Measurements from ENCODE around the gene FAM240B. TPM values are rescaled to one million over a fixed set of nuclear protein-coding genes. Genes with fewer than 3 reads are reported as not detected.

FAM240B gene
- total and polyA plus RNA-seq, 2 of the 13 experiments (the other 11 are each of a cell fraction or from before 2014, with no cell fraction given), result not detected

GRCh38 chr9:38687992-38688391 lies 31.9 kb downstream of the FAM240B start (continued):
- TF ChIP-seq ZBTB25 (CRISPR knock-in tag; IDR thresholded peaks at IDR 0.05) (no peak), SRSF1 (optimal IDR thresholded peaks at IDR 0.05; ENCODE audit: low read depth, low read length) (no peak), ZNF510 (CRISPR knock-in tag; IDR thresholded peaks at IDR 0.05; ENCODE audit: low read depth) (no peak), CCAR2 (optimal IDR thresholded peaks at IDR 0.05; ENCODE audit: low read depth, low read length) (no peak)

- no peaks in the 10 kb centered on the region for H4K20me1 ChIP-seq (ENCODE audit: insufficient read depth, low read length)
- no peaks in the 10 kb centered on the region for H3K36me3 ChIP-seq (replicated peaks in 1 of 2; ENCODE audit: control insufficient read depth in 1 of 2, insufficient read depth in 2 of 2, low read length in 2 of 2)
- intact Hi-C loops (cut with micrococcal nuclease; ENCODE audit: unreplicated experiment) (no loop called here), in situ Hi-C loops (cut with HindIII; ENCODE audit: extremely low pct_ligation_motif_present, low pct_unique_long_range_greater_than_20kb) (no loop called here)
- no peaks in the 10 kb centered on the region for H3K79me2 ChIP-seq (ENCODE audit: insufficient read depth, low read length)
- peaks cover 0 to 49% of the 10 kb centered on the region in 2 experiments for H3K27me3 ChIP-seq (ENCODE audit: control insufficient read depth in 1 of 2, insufficient read depth in 2 of 2, low read length in 2 of 2)
- peaks cover 7% of the 10 kb centered on the region for H3K4me1 ChIP-seq (ENCODE audit: insufficient read depth, low read length)
- no peak overlapping the region for H3K9ac ChIP-seq (ENCODE audit: insufficient read depth, low read depth, low read length)
- H3K4me2 ChIP-seq (ENCODE audit: low read depth, low read length), result peak overlapping the region; percentile 64
- FAIRE-seq, result no peak
- no TSS peak for BruUV-seq (replicated peaks)
- peak; percentile 14 for DNase-seq (ENCODE audit: low spot score)
- WGBS (ENCODE audit: low lambda C conversion rate), result 22% methylated on average over 21 of the region's 21 CpGs
- H3K27ac ChIP-seq (ENCODE audit: extremely low read length, insufficient read depth, low read length), result no peak overlapping the region
- no peak overlapping the region for H2AFZ ChIP-seq (ENCODE audit: low read length)
- POLR2A ChIA-PET, result no interaction called here
- peak; percentile 88 for ATAC-seq
- peak overlapping the region in 2 of 3 experiments; percentile 24 to 58; a peak in 3 of 6 replicates for H3K4me3 ChIP-seq (replicated peaks in 1 of 3; ENCODE audit: insufficient read depth in 1 of 3, low read depth in 2 of 3, low read length in 3 of 3)
- CTCF ChIA-PET (ENCODE audit: low intra/inter-chr PET ratio, low total read pairs), result no interaction called here
- TF ChIP-seq ZNF768 (CRISPR knock-in tag; IDR thresholded peaks at IDR 0.05) (peak; percentile 91), GABPA (IDR thresholded peaks at IDR 0.05; ENCODE audit: low read depth, low read length) (no peak), GABPA (CRISPR knock-in tag; IDR thresholded peaks at IDR 0.05; ENCODE audit: low read depth) (peak; percentile 20; the same call in 1 of the 2 replicates), GABPB1 (CRISPR knock-in tag; IDR thresholded peaks at IDR 0.05) (peak; percentile 58; the same call in 1 of the 2 replicates), HNRNPH1 (optimal IDR thresholded peaks at IDR 0.05; ENCODE audit: low read depth, low read length) (no peak), NFE2L2 (IDR thresholded peaks at IDR 0.05; ENCODE audit: low read length) (peak; percentile 67), ZFY (CRISPR knock-in tag; IDR thresholded peaks at IDR 0.05) (peak; percentile 33; the same call in 1 of the 2 replicates), MAFK (conservative IDR thresholded peaks at IDR 0.05 in 1 of 2, IDR thresholded peaks at IDR 0.05 in 1 of 2; ENCODE audit: low read length in 2 of 2) (0 out of 4 replicates have a peak, but pooled peaks have one; percentile 3 to 14), REPIN1 (CRISPR knock-in tag; IDR thresholded peaks at IDR 0.05; ENCODE audit: borderline replicate concordance, low read depth) (no peak)
- TF ChIP-seq, protein P1, sequence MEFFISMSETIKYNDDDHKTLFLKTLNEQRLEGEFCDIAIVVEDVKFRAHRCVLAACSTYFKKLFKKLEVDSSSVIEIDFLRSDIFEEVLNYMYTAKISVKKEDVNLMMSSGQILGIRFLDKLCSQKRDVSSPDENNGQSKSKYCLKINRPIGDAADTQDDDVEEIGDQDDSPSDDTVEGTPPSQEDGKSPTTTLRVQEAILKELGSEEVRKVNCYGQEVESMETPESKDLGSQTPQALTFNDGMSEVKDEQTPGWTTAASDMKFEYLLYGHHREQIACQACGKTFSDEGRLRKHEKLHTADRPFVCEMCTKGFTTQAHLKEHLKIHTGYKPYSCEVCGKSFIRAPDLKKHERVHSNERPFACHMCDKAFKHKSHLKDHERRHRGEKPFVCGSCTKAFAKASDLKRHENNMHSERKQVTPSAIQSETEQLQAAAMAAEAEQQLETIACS (CRISPR knock-in tag; IDR thresholded peaks at IDR 0.05), result no peak
- TF ChIP-seq, protein P2, sequence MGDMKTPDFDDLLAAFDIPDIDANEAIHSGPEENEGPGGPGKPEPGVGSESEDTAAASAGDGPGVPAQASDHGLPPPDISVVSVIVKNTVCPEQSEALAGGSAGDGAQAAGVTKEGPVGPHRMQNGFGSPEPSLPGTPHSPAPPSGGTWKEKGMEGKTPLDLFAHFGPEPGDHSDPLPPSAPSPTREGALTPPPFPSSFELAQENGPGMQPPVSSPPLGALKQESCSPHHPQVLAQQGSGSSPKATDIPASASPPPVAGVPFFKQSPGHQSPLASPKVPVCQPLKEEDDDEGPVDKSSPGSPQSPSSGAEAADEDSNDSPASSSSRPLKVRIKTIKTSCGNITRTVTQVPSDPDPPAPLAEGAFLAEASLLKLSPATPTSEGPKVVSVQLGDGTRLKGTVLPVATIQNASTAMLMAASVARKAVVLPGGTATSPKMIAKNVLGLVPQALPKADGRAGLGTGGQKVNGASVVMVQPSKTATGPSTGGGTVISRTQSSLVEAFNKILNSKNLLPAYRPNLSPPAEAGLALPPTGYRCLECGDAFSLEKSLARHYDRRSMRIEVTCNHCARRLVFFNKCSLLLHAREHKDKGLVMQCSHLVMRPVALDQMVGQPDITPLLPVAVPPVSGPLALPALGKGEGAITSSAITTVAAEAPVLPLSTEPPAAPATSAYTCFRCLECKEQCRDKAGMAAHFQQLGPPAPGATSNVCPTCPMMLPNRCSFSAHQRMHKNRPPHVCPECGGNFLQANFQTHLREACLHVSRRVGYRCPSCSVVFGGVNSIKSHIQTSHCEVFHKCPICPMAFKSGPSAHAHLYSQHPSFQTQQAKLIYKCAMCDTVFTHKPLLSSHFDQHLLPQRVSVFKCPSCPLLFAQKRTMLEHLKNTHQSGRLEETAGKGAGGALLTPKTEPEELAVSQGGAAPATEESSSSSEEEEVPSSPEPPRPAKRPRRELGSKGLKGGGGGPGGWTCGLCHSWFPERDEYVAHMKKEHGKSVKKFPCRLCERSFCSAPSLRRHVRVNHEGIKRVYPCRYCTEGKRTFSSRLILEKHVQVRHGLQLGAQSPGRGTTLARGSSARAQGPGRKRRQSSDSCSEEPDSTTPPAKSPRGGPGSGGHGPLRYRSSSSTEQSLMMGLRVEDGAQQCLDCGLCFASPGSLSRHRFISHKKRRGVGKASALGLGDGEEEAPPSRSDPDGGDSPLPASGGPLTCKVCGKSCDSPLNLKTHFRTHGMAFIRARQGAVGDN (CRISPR knock-in tag; IDR thresholded peaks at IDR 0.05), result peak; percentile 54; the same call in 1 of the 2 replicates
- no peaks in the 10 kb centered on the region for H3K9me3 ChIP-seq (ENCODE audit: low read length)
These were observed 32.5 kb downstream of the FAM240B start for GRCh38 chr9:38687389-38687842.
